Heart left ventricle (tissue), 13 donors: ENCODE results near the gene ITGAE.

Source experiments
- CTCF ChIP-seq, 12 donors: fragments of 200-600 bp; sonication (generic) in 4 of 12; IDR thresholded peaks; one replicate each; pipeline versions ENCODE4 v1.5.0 to v1.8.0; 2018 to 2022; ENCODE audit warnings: antibody characterized with exemption in 12 of 12, mild to moderate bottlenecking in 5 of 12
- POLR2A ChIP-seq, 2 donors: fragments of 450-650 bp; IDR thresholded peaks; one replicate each; pipeline ENCODE4 v1.6.1; 2017; ENCODE audit warnings: antibody characterized with exemption in 2 of 2, mild to moderate bottlenecking in 2 of 2, moderate library complexity in 2 of 2
- donor health status: ischemic (EF 13 %, LVEDD 7.1; RV severe dilation, severe dysfunction).
- donor health status: DM: no; HTN: yes; CAD: no.
- donor health status: DM: no; HTN: no; CAD: no.
- donor health status: ischemic (EF 25% LVEDD 6.9; RV normal size, moderate dysfunction).
- donor health status: ischemic (EF 25% LVEDD 5.7; RV mildly dilated, moderate dysfunction).
- donor health status: ischemic (EF 35%, LVEDD 5.7; RV mildly dilated, moderate dysfunction).
- donor health status: nonischemic (EF 11% LVEDD 7.7; RV severe dilation, severe dysfunction).
- donor health status: DM: yes; HTN: yes; CAD: no.
- donor health status: PGD.
- donor health status: ischemic (EF 29% LVEDD 5.4; RV normal size, mild dysfunction).
- donor health status: nonischemic (EF 23%, LVEDD 6.1; RV moderate dilation, normal function).

- TF ChIP-seq CTCF (IDR thresholded peaks at IDR 0.05) (no peak), POLR2A (IDR thresholded peaks at IDR 0.05) (no peak)
Measured at GRCh38 chr17:3745071-3745470, 55.9 kb downstream of the ITGAE start.
